HL-60/S4 treated with retinoic acid at 250 ng/mL for 4 days and 3 days (cell line): ENCODE measurements around the gene ALPP.
"Not testable (repeated sequence)": the region's sequence is repeated elsewhere in the genome, so short reads cannot be mapped to it uniquely, and the experiment has no call there.

Source experiments
- in situ Hi-C: fragments of 300-500 bp; cut with MboI; formaldehyde crosslinking; loops from 2 replicates; pipeline ENCODE4 v1.7.0; 2022; ENCODE audit warnings: low sequenced_read_pairs

Gene ALPP

GRCh38 chr2:232378735-232379151 is at the start of gene ALPP:
Gene ALPP, plus strand, starts transcription at chr2:232378751. Its CDS starts 52 bp downstream, at chr2:232378803.
- in situ Hi-C loops, result not testable (repeated sequence)

- in situ Hi-C loops, result loop anchor here (10.0 kb wide), 1 partner anchor 425 kb away; no protein-coding TSS in a partner anchor
These were observed 48.9 kb upstream of the ALPP start for GRCh38 chr2:232329716-232330067.

- in situ Hi-C loops, result no loop called here
These were observed 48.2 kb upstream of the ALPP start for GRCh38 chr2:232330068-232330999.

GRCh38 chr2:232331061-232331460 is 47.5 kb upstream of the ALPP start:
- in situ Hi-C loops, result not testable (repeated sequence)

GRCh38 chr2:232331641-232332040 is 46.9 kb upstream of the ALPP start:
- in situ Hi-C loops, result not testable (repeated sequence)

GRCh38 chr2:232332244-232332939 is 46.2 kb upstream of the ALPP start:
- in situ Hi-C loops, result not testable (repeated sequence)

GRCh38 chr2:232332940-232333259 is 45.7 kb upstream of the ALPP start:
- in situ Hi-C loops, result no loop called here

GRCh38 chr2:232333361-232334135 is 45.0 kb upstream of the ALPP start:
- in situ Hi-C loops, result no loop called here

- in situ Hi-C loops, result not testable (repeated sequence)
These were observed 44.2 kb upstream of the ALPP start for GRCh38 chr2:232334136-232334884.

- in situ Hi-C loops, result not testable (repeated sequence)
These were observed 43.7 kb upstream of the ALPP start for GRCh38 chr2:232334885-232335205.

GRCh38 chr2:232335206-232335858 is 43.2 kb upstream of the ALPP start:
- in situ Hi-C loops, result not testable (repeated sequence)

- in situ Hi-C loops, result no loop called here
These were observed 42.7 kb upstream of the ALPP start for GRCh38 chr2:232335859-232336215.

- in situ Hi-C loops, result no loop called here
These were observed 42.3 kb upstream of the ALPP start for GRCh38 chr2:232336241-232336736.

GRCh38 chr2:232336981-232337720 is 41.4 kb upstream of the ALPP start:
- in situ Hi-C loops, result no loop called here

- in situ Hi-C loops, result not testable (repeated sequence)
These were observed 40.3 kb upstream of the ALPP start for GRCh38 chr2:232338094-232338758.

GRCh38 chr2:232338759-232339106 is 39.8 kb upstream of the ALPP start:
- in situ Hi-C loops, result no loop called here

GRCh38 chr2:232339121-232340081 is 39.1 kb upstream of the ALPP start:
- in situ Hi-C loops, result no loop called here
